ENCODE measurements around the gene SLC19A1. TPM values are rescaled to one million over a fixed set of nuclear protein-coding genes. Genes with fewer than 3 reads are reported as not detected.

SLC19A1 gene
- total RNA-seq, 4 donors from 2014 or later: 7.6 to 12.8 (median 10.3) TPM; not detected in 1

- no peaks in the 10 kb centered on the region for H3K9me3 ChIP-seq
- no peak overlapping the region for H3K27ac ChIP-seq
- intact Hi-C loops (cut with DNase I; ENCODE audit: low total_unique reads): no loop called here
- no peaks in the 10 kb centered on the region for H3K4me1 ChIP-seq
- no peaks in the 10 kb centered on the region for H3K27me3 ChIP-seq
- no peak for DNase-seq
- H3K36me3 ChIP-seq: no peaks in the 10 kb centered on the region
- TF ChIP-seq CTCF (IDR thresholded peaks at IDR 0.05) (no peak), POLR2A (IDR thresholded peaks at IDR 0.05) (no peak)
- H3K4me3 ChIP-seq: no peak overlapping the region
These were observed 4.7 kb upstream of the SLC19A1 start for GRCh38 chr21:45546636-45547544.

- H3K9me3 ChIP-seq: no peaks in the 10 kb centered on the region
- no peaks in the 10 kb centered on the region for H3K27me3 ChIP-seq
- no peak overlapping the region for H3K27ac ChIP-seq
- DNase-seq: peak in 1 of 2 donors; percentile 11
- no peak overlapping the region for H3K4me3 ChIP-seq
- TF ChIP-seq POLR2A (IDR thresholded peaks at IDR 0.05) (no peak), CTCF (IDR thresholded peaks at IDR 0.05) (no peak)
- H3K36me3 ChIP-seq: no peaks in the 10 kb centered on the region
- intact Hi-C loops (cut with DNase I; ENCODE audit: low total_unique reads): no loop called here
- H3K4me1 ChIP-seq: peaks cover 0 to 7% of the 10 kb centered on the region in 2 donors
These were observed 3.7 kb upstream of the SLC19A1 start for GRCh38 chr21:45545691-45546531.

GRCh38 chr21:45545236-45545570, 3.0 kb upstream of the SLC19A1 start:
- no peaks in the 10 kb centered on the region for H3K27me3 ChIP-seq
- intact Hi-C loops (cut with DNase I; ENCODE audit: low total_unique reads): no loop called here
- H3K4me1 ChIP-seq: peaks cover 0 to 7% of the 10 kb centered on the region in 2 donors
- no peaks in the 10 kb centered on the region for H3K36me3 ChIP-seq
- H3K27ac ChIP-seq: no peak overlapping the region
- TF ChIP-seq POLR2A (IDR thresholded peaks at IDR 0.05): no peak
- TF ChIP-seq CTCF (IDR thresholded peaks at IDR 0.05): no peak
- no peak for DNase-seq
- no peaks in the 10 kb centered on the region for H3K9me3 ChIP-seq
- no peak overlapping the region for H3K4me3 ChIP-seq

GRCh38 chr21:45544449-45545235, 2.4 kb upstream of the SLC19A1 start:
- TF ChIP-seq CTCF (IDR thresholded peaks at IDR 0.05) (no peak), POLR2A (IDR thresholded peaks at IDR 0.05) (no peak)
- H3K27me3 ChIP-seq: no peaks in the 10 kb centered on the region
- H3K27ac ChIP-seq: no peak overlapping the region
- intact Hi-C loops (cut with DNase I; ENCODE audit: low total_unique reads): no loop called here
- H3K9me3 ChIP-seq: no peaks in the 10 kb centered on the region
- H3K36me3 ChIP-seq: no peaks in the 10 kb centered on the region
- H3K4me1 ChIP-seq: peaks cover 0 to 7% of the 10 kb centered on the region in 2 donors
- no peak overlapping the region for H3K4me3 ChIP-seq
- DNase-seq: peak in 1 of 2 donors; percentile 10
